ENCODE measurements around the gene ADRA2C. TPM values are rescaled to one million over a fixed set of nuclear protein-coding genes. Genes with fewer than 3 reads are reported as not detected.

Gene ADRA2C
- total and polyA plus RNA-seq, 4 donors: 0.23 to 5.4 (median 1.9) TPM

DNA sequence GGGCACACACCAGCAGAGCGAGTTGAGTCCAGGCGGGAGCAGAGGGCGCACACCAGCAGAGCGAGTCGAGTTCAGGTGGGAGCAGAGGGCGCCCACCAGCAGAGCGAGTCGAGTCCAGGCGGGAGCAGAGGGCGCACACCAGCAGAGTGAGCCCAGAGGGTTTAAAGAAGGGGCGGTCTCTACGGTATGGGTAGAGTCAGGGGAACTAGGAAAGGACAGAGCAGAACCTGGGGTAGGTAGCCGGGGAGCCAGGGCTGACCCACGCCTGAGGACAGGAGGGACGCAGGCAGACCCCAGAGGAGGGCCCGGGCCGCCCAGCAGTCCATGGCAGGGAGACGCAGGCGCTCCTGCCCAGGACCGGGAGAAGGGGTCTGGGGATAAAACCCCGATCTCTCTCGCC is 22.0 kb upstream of the ADRA2C start:
- Histone ChIP-seq H3K4me3 (no peak overlapping the region), H3K4me1 (ENCODE audit: control insufficient read depth in 5 of 5, insufficient read depth in 5 of 5, low read length in 5 of 5) (no peaks in the 10 kb centered on the region), H3K27ac (ENCODE audit: low read depth in 1 of 2, low read length in 1 of 2) (no peak overlapping the region), H3K9me3 (ENCODE audit: control insufficient read depth in 4 of 4, insufficient read depth in 3 of 4, low read length in 3 of 4) (peaks cover 0 to 13% (median 2%) of the 10 kb centered on the region in 4 donors), H3K9ac (ENCODE audit: insufficient read depth in 1 of 2, low read length in 2 of 2) (no peak overlapping the region), H3K36me3 (ENCODE audit: control insufficient read depth in 4 of 4, insufficient read depth in 4 of 4, low read length in 4 of 4) (no peaks in the 10 kb centered on the region), H3K27me3 (ENCODE audit: control insufficient read depth in 3 of 3, insufficient read depth in 3 of 3, low read length in 2 of 3) (peaks cover 10 to 61% (median 33%) of the 10 kb centered on the region in 3 donors)
- WGBS, 2 donors: 61 to 66% methylated on average over 22 of the region's 22 CpGs
- DNase-seq (no peak), ATAC-seq (ENCODE audit: insufficient read depth, low FRiP score) (no peak)
- TF ChIP-seq, protein P1, sequence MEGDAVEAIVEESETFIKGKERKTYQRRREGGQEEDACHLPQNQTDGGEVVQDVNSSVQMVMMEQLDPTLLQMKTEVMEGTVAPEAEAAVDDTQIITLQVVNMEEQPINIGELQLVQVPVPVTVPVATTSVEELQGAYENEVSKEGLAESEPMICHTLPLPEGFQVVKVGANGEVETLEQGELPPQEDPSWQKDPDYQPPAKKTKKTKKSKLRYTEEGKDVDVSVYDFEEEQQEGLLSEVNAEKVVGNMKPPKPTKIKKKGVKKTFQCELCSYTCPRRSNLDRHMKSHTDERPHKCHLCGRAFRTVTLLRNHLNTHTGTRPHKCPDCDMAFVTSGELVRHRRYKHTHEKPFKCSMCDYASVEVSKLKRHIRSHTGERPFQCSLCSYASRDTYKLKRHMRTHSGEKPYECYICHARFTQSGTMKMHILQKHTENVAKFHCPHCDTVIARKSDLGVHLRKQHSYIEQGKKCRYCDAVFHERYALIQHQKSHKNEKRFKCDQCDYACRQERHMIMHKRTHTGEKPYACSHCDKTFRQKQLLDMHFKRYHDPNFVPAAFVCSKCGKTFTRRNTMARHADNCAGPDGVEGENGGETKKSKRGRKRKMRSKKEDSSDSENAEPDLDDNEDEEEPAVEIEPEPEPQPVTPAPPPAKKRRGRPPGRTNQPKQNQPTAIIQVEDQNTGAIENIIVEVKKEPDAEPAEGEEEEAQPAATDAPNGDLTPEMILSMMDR (IDR thresholded peaks at IDR 0.05; ENCODE audit: control extremely low read depth, extremely low read depth): no peak

DNA sequence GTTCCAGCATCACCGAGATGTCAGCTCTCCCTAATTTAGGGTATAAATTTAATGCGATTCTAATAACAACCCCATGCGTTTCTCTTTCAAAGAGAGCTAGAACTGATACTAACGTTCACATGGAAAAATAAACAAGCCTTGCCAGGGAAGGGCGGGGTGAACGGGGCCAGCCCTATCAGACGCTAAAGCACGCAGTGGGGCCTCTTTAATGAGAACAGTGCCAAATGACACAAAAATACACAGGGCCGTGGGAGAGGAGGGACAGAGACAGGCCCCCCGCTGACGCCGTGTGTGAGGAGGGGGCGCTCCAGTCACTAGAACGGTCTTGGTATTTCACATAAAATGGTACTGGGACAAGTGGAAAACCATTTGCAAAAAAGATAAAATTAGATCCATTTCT is 21.3 kb upstream of the ADRA2C start:
- H3K36me3 ChIP-seq (ENCODE audit: control insufficient read depth in 4 of 4, insufficient read depth in 4 of 4, low read length in 4 of 4): no peaks in the 10 kb centered on the region
- peaks cover 10 to 61% (median 33%) of the 10 kb centered on the region in 3 donors for H3K27me3 ChIP-seq (ENCODE audit: control insufficient read depth in 3 of 3, insufficient read depth in 3 of 3, low read length in 2 of 3)
- H3K27ac ChIP-seq (ENCODE audit: low read depth in 1 of 2, low read length in 1 of 2): no peak overlapping the region
- ATAC-seq (ENCODE audit: insufficient read depth, low FRiP score) (no peak), DNase-seq (no peak)
- H3K4me1 ChIP-seq (ENCODE audit: control insufficient read depth in 5 of 5, insufficient read depth in 5 of 5, low read length in 5 of 5): no peaks in the 10 kb centered on the region
- H3K4me3 ChIP-seq: no peak overlapping the region
- TF ChIP-seq, protein P1 (IDR thresholded peaks at IDR 0.05; ENCODE audit: control extremely low read depth, extremely low read depth): no peak
- no peak overlapping the region for H3K9ac ChIP-seq (ENCODE audit: insufficient read depth in 1 of 2, low read length in 2 of 2)
- H3K9me3 ChIP-seq (ENCODE audit: control insufficient read depth in 4 of 4, insufficient read depth in 3 of 4, low read length in 3 of 4): peaks cover 0 to 13% (median 2%) of the 10 kb centered on the region in 4 donors
- WGBS, 2 donors: 16 to 26% methylated on average over 14 of the region's 14 CpGs

DNA sequence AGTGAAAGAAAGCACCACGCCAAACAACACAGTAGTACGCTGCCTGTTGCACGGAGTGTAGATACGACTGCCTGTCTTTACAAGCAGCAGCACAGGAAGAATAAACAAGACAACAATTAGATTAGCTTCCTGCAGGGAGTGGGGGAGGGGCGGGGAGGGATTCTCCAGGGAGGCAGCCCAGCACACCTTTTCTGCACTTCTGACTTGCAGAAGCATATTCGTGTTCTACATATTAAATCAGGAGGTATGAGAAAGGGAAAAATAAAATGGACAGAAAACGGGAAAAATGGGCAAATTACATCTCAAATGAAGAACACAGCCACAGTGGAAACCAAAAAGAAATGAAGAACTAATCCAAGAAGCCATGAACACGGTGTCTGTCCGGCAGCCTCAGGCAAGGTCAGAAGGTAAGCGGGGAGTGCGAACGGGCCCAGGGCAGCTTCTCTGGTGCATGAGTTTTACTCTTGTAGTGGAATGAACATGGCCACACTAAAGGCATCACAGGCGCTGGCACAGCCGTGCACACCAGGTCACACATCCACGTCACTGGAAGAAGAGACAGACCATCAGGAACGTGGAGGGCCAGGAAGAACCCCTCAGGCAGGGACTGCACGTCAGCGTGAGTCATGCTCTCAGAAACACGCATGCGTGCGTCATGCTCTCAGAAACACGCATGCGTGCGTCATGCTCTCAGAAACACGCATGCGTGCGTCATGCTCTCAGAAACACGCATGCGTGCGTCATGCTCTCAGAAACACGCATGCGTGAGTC is 20.1 kb upstream of the ADRA2C start:
- TF ChIP-seq, protein P1 (IDR thresholded peaks at IDR 0.05; ENCODE audit: control extremely low read depth, extremely low read depth): no peak

More for the DNA sequence above, 20.1 kb upstream of the ADRA2C start:
- DNase-seq: no peak
- Histone ChIP-seq H3K4me1 (ENCODE audit: control insufficient read depth in 5 of 5, insufficient read depth in 5 of 5, low read length in 5 of 5) (no peaks in the 10 kb centered on the region), H3K9ac (ENCODE audit: insufficient read depth in 1 of 2, low read length in 2 of 2) (no peak overlapping the region), H3K4me3 (no peak overlapping the region), H3K27me3 (ENCODE audit: control insufficient read depth in 3 of 3, insufficient read depth in 3 of 3, low read length in 2 of 3) (peaks cover 10 to 61% (median 33%) of the 10 kb centered on the region in 3 donors), H3K9me3 (ENCODE audit: control insufficient read depth in 4 of 4, insufficient read depth in 3 of 4, low read length in 3 of 4) (peaks cover 0 to 13% (median 2%) of the 10 kb centered on the region in 4 donors), H3K36me3 (ENCODE audit: control insufficient read depth in 4 of 4, insufficient read depth in 4 of 4, low read length in 4 of 4) (no peaks in the 10 kb centered on the region), H3K27ac (ENCODE audit: low read depth in 1 of 2, low read length in 1 of 2) (no peak overlapping the region)
- 67% methylated on average over 30 of the region's 32 CpGs for WGBS, 2 donors
- no peak for ATAC-seq (ENCODE audit: insufficient read depth, low FRiP score)
